NB4 (cell line): ENCODE measurements around the gene CDC7.

ENCODE experiments used
- DNase-seq: peaks from one replicate; pipeline ENCODE4 v3.0.0; 2010; ENCODE audit warnings: low read depth
- H3K4me3 ChIP-seq: one replicate; pipeline ENCODE4 v1.5.1; 2011; ENCODE audit warnings: mild to moderate bottlenecking, low read depth, low read length, moderate library complexity
- MAX ChIP-seq: IDR thresholded peaks from 2 replicates; pipeline ENCODE4 v1.6.1; 2011; ENCODE audit warnings: low read depth, low read length
- MYC ChIP-seq: IDR thresholded peaks from 2 replicates; pipeline ENCODE4 v1.6.1; 2011; ENCODE audit warnings: low read depth, low read length
- POLR2A ChIP-seq: IDR thresholded peaks from 2 replicates; pipeline ENCODE4 v1.6.1; 2011; ENCODE audit warnings: mild to moderate bottlenecking; ENCODE audit not compliant: insufficient read length; ENCODE audit errors: extremely low read depth
- TF ChIP-seq, protein P1 (sequence below): IDR thresholded peaks from one replicate; pipeline ENCODE4 v1.5.1; 2012; ENCODE audit warnings: low read depth, low read length

The CDC7 gene

GRCh38 chr1:91487469-91487868 is 13.2 kb upstream of the CDC7 start:
- TF ChIP-seq, protein P1, sequence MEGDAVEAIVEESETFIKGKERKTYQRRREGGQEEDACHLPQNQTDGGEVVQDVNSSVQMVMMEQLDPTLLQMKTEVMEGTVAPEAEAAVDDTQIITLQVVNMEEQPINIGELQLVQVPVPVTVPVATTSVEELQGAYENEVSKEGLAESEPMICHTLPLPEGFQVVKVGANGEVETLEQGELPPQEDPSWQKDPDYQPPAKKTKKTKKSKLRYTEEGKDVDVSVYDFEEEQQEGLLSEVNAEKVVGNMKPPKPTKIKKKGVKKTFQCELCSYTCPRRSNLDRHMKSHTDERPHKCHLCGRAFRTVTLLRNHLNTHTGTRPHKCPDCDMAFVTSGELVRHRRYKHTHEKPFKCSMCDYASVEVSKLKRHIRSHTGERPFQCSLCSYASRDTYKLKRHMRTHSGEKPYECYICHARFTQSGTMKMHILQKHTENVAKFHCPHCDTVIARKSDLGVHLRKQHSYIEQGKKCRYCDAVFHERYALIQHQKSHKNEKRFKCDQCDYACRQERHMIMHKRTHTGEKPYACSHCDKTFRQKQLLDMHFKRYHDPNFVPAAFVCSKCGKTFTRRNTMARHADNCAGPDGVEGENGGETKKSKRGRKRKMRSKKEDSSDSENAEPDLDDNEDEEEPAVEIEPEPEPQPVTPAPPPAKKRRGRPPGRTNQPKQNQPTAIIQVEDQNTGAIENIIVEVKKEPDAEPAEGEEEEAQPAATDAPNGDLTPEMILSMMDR: no peak
- TF ChIP-seq POLR2A: no peak
- TF ChIP-seq MAX: no peak
- TF ChIP-seq MYC: no peak
- DNase-seq: no peak
- H3K4me3 ChIP-seq: no peak overlapping the region

GRCh38 chr1:91490501-91490900 is 10.2 kb upstream of the CDC7 start:
- no peak overlapping the region for H3K4me3 ChIP-seq
- TF ChIP-seq MYC: no peak
- no peak for TF ChIP-seq MAX
- TF ChIP-seq, protein P1: no peak
- TF ChIP-seq POLR2A: no peak
- DNase-seq: no peak

GRCh38 chr1:91498035-91498434 is 2.6 kb upstream of the CDC7 start:
- DNase-seq: no peak
- no peak overlapping the region for H3K4me3 ChIP-seq
- TF ChIP-seq MAX: no peak
- TF ChIP-seq, protein P1: no peak
- TF ChIP-seq POLR2A: no peak
- no peak for TF ChIP-seq MYC

DNA sequence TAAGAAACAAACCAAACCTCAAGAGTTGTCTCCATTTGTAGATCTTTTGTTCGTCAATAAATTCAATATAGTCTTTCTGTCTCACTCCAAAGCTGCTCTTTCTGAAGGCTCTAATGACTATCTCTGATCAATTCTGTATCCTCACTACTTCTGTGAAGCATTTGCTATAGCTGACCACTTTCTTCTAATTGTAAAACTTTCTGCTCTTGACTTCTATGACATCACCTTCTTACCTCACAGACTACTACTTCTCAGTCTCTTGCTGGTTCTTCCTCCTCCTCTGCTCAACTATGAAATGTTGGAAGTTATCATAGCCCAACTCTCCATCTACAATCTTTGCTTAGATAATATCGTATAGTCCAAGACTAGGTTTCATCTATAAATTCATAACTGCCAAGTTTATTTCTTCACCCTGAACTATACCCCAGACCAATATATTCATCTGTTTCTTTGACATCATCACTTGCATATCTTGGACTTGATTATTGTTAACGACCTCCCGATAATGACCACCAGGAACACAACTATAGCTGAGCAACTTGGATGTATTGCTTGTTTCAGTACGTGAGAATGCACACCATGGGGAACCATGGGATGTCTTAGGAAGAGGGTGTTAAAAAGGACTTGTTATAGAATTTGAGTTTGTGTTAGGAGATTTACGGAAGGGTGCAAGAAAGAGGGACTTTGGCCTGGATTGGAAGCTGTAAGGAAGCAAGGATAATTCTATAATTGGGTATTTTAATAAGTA is 2.0 kb upstream of the CDC7 start:
- H3K4me3 ChIP-seq: no peak overlapping the region
- DNase-seq: no peak
- no peak for TF ChIP-seq POLR2A
- no peak for TF ChIP-seq MYC
- TF ChIP-seq, protein P1: no peak
- TF ChIP-seq MAX: no peak

- DNase-seq: peak; percentile 6
- TF ChIP-seq, protein P1: no peak
- TF ChIP-seq POLR2A (no peak), MYC (no peak), MAX (no peak)
- no peak overlapping the region for H3K4me3 ChIP-seq
Measured at GRCh38 chr1:91499346-91499745, 1.3 kb upstream of the CDC7 start.
